PFSK-1 (cell line): Measurements from ENCODE around the gene PRDM2.

Experiments
- POLR2AphosphoS5 ChIP-seq: IDR thresholded peaks from 2 replicates; pipeline ENCODE4 v1.6.1; 2012; ENCODE audit warnings: low read depth, mild to moderate bottlenecking, control low read depth, low read length, moderate library complexity
- REST ChIP-seq, 2 experiments: IDR thresholded peaks; 2 replicates each; pipeline versions ENCODE4 v1.6.1 to v1.8.0; 2011 to 2012; ENCODE audit warnings: low read depth in 2 of 2, low read length in 2 of 2, control low read depth in 1 of 2, inconsistent platforms in 1 of 2, mild to moderate bottlenecking in 1 of 2, moderate library complexity in 1 of 2; ENCODE audit not compliant: insufficient read depth in 1 of 2
- SIN3A ChIP-seq: IDR thresholded peaks from 2 replicates; pipeline ENCODE4 v1.6.1; 2012; ENCODE audit warnings: mild to moderate bottlenecking, low read length, moderate library complexity, borderline replicate concordance; ENCODE audit not compliant: insufficient read depth

- no peak for TF ChIP-seq SIN3A
- no peak for TF ChIP-seq REST (IDR thresholded peaks at IDR 0.05; ENCODE audit: insufficient read depth in 1 of 2, low read depth in 2 of 2, low read length in 2 of 2)
- TF ChIP-seq POLR2AphosphoS5 = no peak
Measured at GRCh38 chr1:13781228-13781627, 81.2 kb downstream of the PRDM2 start.
